ENCODE data around the gene PTPRA. TPM values are rescaled to one million over a fixed set of nuclear protein-coding genes. Genes with fewer than 3 reads are reported as not detected.

The PTPRA gene
- total and polyA plus RNA-seq, 8 donors = 6.8 to 29.1 (median 18.2) TPM

GRCh38 chr20:2998728-2999127 is 125.4 kb downstream of the PTPRA start:
- H3K36me3 ChIP-seq = no peaks in the 10 kb centered on the region
- no peaks in the 10 kb centered on the region for H3K4me1 ChIP-seq
- no peak for TF ChIP-seq CTCF (IDR thresholded peaks at IDR 0.05)
- DNase-seq = no peak
- no peaks in the 10 kb centered on the region for H3K27me3 ChIP-seq
- no peak overlapping the region for H3K27ac ChIP-seq
- intact Hi-C loops (cut with DNase I) = no loop called here
- H3K4me3 ChIP-seq = no peak overlapping the region
- no peaks in the 10 kb centered on the region for H3K9me3 ChIP-seq
- FAIRE-seq = peak; percentile 89
- no peak for ATAC-seq

- H3K9me3 ChIP-seq = no peaks in the 10 kb centered on the region
- peaks cover 0 to 6% (median 0%) of the 10 kb centered on the region in 3 donors for H3K36me3 ChIP-seq
- H3K4me1 ChIP-seq = no peaks in the 10 kb centered on the region
- intact Hi-C loops (cut with DNase I) = no loop called here
- FAIRE-seq (peak; percentile 92), ATAC-seq (peak; percentile 50 to 91 (median 82)), DNase-seq (no peak)
- TF ChIP-seq CTCF (IDR thresholded peaks at IDR 0.05) = peak in 2 of 4 donors; percentile 33 to 36
- H3K27ac ChIP-seq = no peak overlapping the region
- H3K4me3 ChIP-seq = no peak overlapping the region
- WGBS, 2 donors = 34 to 45% methylated on average over 7 of the region's 7 CpGs
- H3K27me3 ChIP-seq = no peaks in the 10 kb centered on the region
Observed at GRCh38 chr20:3000852-3001523, 127.7 kb downstream of the PTPRA start.

- Histone ChIP-seq H3K27me3 (no peaks in the 10 kb centered on the region), H3K36me3 (peaks cover 0 to 6% (median 0%) of the 10 kb centered on the region in 3 donors), H3K27ac (no peak overlapping the region), H3K9me3 (no peaks in the 10 kb centered on the region), H3K4me1 (no peaks in the 10 kb centered on the region), H3K4me3 (no peak overlapping the region)
- WGBS, 2 donors = 89 to 90% methylated on average over 2 of the region's 2 CpGs
- ATAC-seq (no peak), FAIRE-seq (no peak), DNase-seq (no peak)
- intact Hi-C loops (cut with DNase I) = no loop called here
- no peak for TF ChIP-seq CTCF (IDR thresholded peaks at IDR 0.05)
Observed at GRCh38 chr20:3003416-3003815, 130.1 kb downstream of the PTPRA start.

- ATAC-seq = no peak
- intact Hi-C loops (cut with DNase I) = no loop called here
- H3K36me3 ChIP-seq = no peaks in the 10 kb centered on the region
- H3K27ac ChIP-seq = no peak overlapping the region
- H3K4me3 ChIP-seq = no peak overlapping the region
- 90 to 91% methylated on average over 1 of the region's 1 CpG for WGBS, 2 donors
- no peaks in the 10 kb centered on the region for H3K27me3 ChIP-seq
- no peak for DNase-seq
- TF ChIP-seq CTCF (IDR thresholded peaks at IDR 0.05) = no peak
- no peaks in the 10 kb centered on the region for H3K4me1 ChIP-seq
- no peak for FAIRE-seq
- H3K9me3 ChIP-seq = no peaks in the 10 kb centered on the region
Observed at GRCh38 chr20:3010985-3011723, 137.9 kb downstream of the PTPRA start.

GRCh38 chr20:3011752-3012151 is 138.5 kb downstream of the PTPRA start:
- FAIRE-seq (no peak), ATAC-seq (no peak), DNase-seq (no peak)
- no peak for TF ChIP-seq CTCF (IDR thresholded peaks at IDR 0.05)
- no peak overlapping the region for H3K4me3 ChIP-seq
- no peaks in the 10 kb centered on the region for H3K4me1 ChIP-seq
- H3K36me3 ChIP-seq = no peaks in the 10 kb centered on the region
- intact Hi-C loops (cut with DNase I) = no loop called here
- H3K27ac ChIP-seq = no peak overlapping the region
- H3K27me3 ChIP-seq = no peaks in the 10 kb centered on the region
- 85 to 89% methylated on average over 3 of the region's 3 CpGs for WGBS, 2 donors
- H3K9me3 ChIP-seq = no peaks in the 10 kb centered on the region

Measured in pancreas (tissue), 10 donors.